Retinal pigment epithelial cell (primary cell): Measurements from ENCODE around the gene SH2D3A.
A peak's percentile ranks its signal among the peaks of the same experiment; 100 is the strongest.
"Not testable (repeated sequence)": the region's sequence is repeated elsewhere in the genome, so short reads cannot be mapped to it uniquely, and the experiment has no call there.

ENCODE experiments used
- DNase-seq: peaks from one replicate; pipeline ENCODE4 v3.0.0-alpha.2; 2010; ENCODE audit warnings: low read depth
- H3K4me3 ChIP-seq: 2 replicates; pipeline ENCODE4 v1.5.1; 2011; ENCODE audit warnings: mild to moderate bottlenecking, low read length, control low read depth, moderate library complexity
- CTCF ChIP-seq: conservative IDR thresholded peaks from 2 replicates; pipeline ENCODE4 v1.5.1; 2011; ENCODE audit warnings: low read depth, low read length, control low read depth, inconsistent platforms

SH2D3A gene

GRCh38 chr19:6768236-6768785, 1.1 kb upstream of the SH2D3A start:
- DNase-seq, result no peak
- no peak for TF ChIP-seq CTCF
- no peak overlapping the region for H3K4me3 ChIP-seq

- no peak for TF ChIP-seq CTCF
- no peak for DNase-seq
- H3K4me3 ChIP-seq, result peak overlapping the region; percentile 50
These were observed 216 bp downstream of the SH2D3A start for GRCh38 chr19:6767081-6767356.

GRCh38 chr19:6766357-6767080, 716 bp downstream of the SH2D3A start:
- no peak for TF ChIP-seq CTCF
- H3K4me3 ChIP-seq, result peak overlapping the region; percentile 50
- DNase-seq, result no peak

- no peak for TF ChIP-seq CTCF
- no peak overlapping the region for H3K4me3 ChIP-seq
- DNase-seq, result no peak
These were observed 1.4 kb downstream of the SH2D3A start for GRCh38 chr19:6765738-6766356.

GRCh38 chr19:6762253-6762797, 4.9 kb downstream of the SH2D3A start:
- not testable (repeated sequence) for H3K4me3 ChIP-seq, DNase-seq

GRCh38 chr19:6761053-6761676, 6.1 kb downstream of the SH2D3A start:
- no peak for TF ChIP-seq CTCF
- no peak for DNase-seq

GRCh38 chr19:6760606-6761005, 6.6 kb downstream of the SH2D3A start:
- no peak for DNase-seq
- TF ChIP-seq CTCF, result no peak
- no peak overlapping the region for H3K4me3 ChIP-seq

More at GRCh38 chr19:6761053-6761676, 6.1 kb downstream of the SH2D3A start:
- no peak overlapping the region for H3K4me3 ChIP-seq
